Adrenal gland (tissue), 12 donors: Measurements from ENCODE around the gene DDR1. TPM values are rescaled to one million over a fixed set of nuclear protein-coding genes. Genes with fewer than 3 reads are reported as not detected.
A peak's percentile ranks its signal among the peaks of the same experiment; 100 is the strongest.

Experiments used
- DNase-seq, 7 donors: peaks; one replicate each; pipeline ENCODE4 v3.0.0-alpha.2; 2019 to 2020
- H3K27ac ChIP-seq, 5 donors: fragments of 200-600 bp; sonication (generic) in 4 of 5; 1 replicate in 3 of 5; 2 replicates in 2 of 5; pipeline versions ENCODE4 v1.5.1 to v1.8.0; 2016 to 2020; ENCODE audit warnings: mild to moderate bottlenecking in 1 of 5
- H3K27me3 ChIP-seq: fragments of 200-600 bp; 2 replicates; pipeline ENCODE4 v1.8.0; 2021
- H3K36me3 ChIP-seq, 2 donors: fragments of 200-600 bp; replicated peaks in 1 of 2; 1 replicate in 1 of 2; 2 replicates in 1 of 2; pipeline versions ENCODE4 v1.5.1 to v1.8.0; 2018 to 2022
- H3K4me1 ChIP-seq, 2 donors: fragments of 200-600 bp; replicated peaks in 1 of 2; 1 replicate in 1 of 2; 2 replicates in 1 of 2; pipeline versions ENCODE4 v1.5.1 to v1.8.0; 2018 to 2021
- H3K4me3 ChIP-seq, 4 donors: fragments of 200-600 bp; sonication (generic) in 3 of 4; one replicate each; pipeline ENCODE4 v1.5.1; 2016 to 2018
- H3K9me3 ChIP-seq, 3 donors: fragments of 200-600 bp; sonication (generic) in 1 of 3; replicated peaks in 1 of 3; 1 replicate in 2 of 3; 2 replicates in 1 of 3; pipeline versions ENCODE4 v1.5.1 to v1.8.0; 2016 to 2021
- CTCF ChIP-seq, 6 experiments: fragments of 450-650 bp in 4 of 6; fragments of 200-600 bp in 2 of 6; sonication (generic) in 1 of 6; IDR thresholded peaks; 1 replicate in 5 of 6; 2 replicates in 1 of 6; pipeline versions ENCODE4 v1.5.1 to v1.8.0; 2016 to 2021; ENCODE audit warnings: antibody characterized with exemption in 6 of 6, mild to moderate bottlenecking in 2 of 6, moderate library complexity in 1 of 6
- POLR2A ChIP-seq, 2 donors: fragments of 450-650 bp; IDR thresholded peaks; one replicate each; pipeline ENCODE4 v1.6.1; 2017; ENCODE audit warnings: antibody characterized with exemption in 2 of 2, mild to moderate bottlenecking in 2 of 2, moderate library complexity in 1 of 2
- WGBS, 4 donors: extraction: QIAGEN DNeasy Blood & Tissue Kit in 2 of 4; methylation state at CpG; one replicate each; pipeline versions ENCODE4 v1.1.5 to v1.1.7; 2013 to 2017; 5-methylcytosine and 5-hydroxymethylcytosine counted together
- intact Hi-C, 2 donors: fragments of 100-400 bp; cut with DNase I; formaldehyde crosslinking; loops; one replicate each; pipeline versions ENCODE4 v1.14.1 to v1.15.0; 2022 to 2023
- polyA plus RNA-seq, 3 donors: library from polyadenylated mRNA; stranded (reverse); fragments of 200-250 nt in 2 of 3; fragments of 350-450 nt in 1 of 3; fragmentation: Illumina TruSeq in 1 of 3; extraction: RNeasy Lipid Tissue Mini Kit (QIAGEN cat#74804) in 1 of 3; gene quantifications; one replicate each; pipeline ENCODE4 v1.2.3, GENCODE V29; 2013 to 2014
- total RNA-seq, 9 donors: library from RNA; depleted of rRNA in 4 of 9; stranded (reverse); fragments of >200 nt in 4 of 9; fragments of 120-200 nt in 1 of 9; fragmentation: NEBNext Ultra II Directional in 1 of 9; extraction: Animal tissue kit (Norgen Biotek cat#: 25700) in 1 of 9; gene quantifications; one replicate each; pipeline versions ENCODE4 v1.1.0 to v1.2.4, GENCODE V29; 2013 to 2023
- donor health status: healthy with polysubstance abuse.
- donor health status: Bipolar disorder and iron deficiency.
- donor health status: DM: yes; HTN: yes; CAD: no.
- donor health status: DM: no; HTN: no; CAD: no.
- donor health status: DM: no; HTN: no; CAD: no.
- donor health status: DM: yes; HTN: yes; CAD: no.

DDR1 gene
- total and polyA plus RNA-seq, 12 donors, result 18.0 to 239 (median 63.9) TPM

GRCh38 chr6:30836431-30836866, 47.9 kb upstream of the DDR1 start:
- no peaks in the 10 kb centered on the region for H3K9me3 ChIP-seq
- peaks cover 0 to 6% of the 10 kb centered on the region in 2 donors for H3K4me1 ChIP-seq
- H3K27me3 ChIP-seq, result no peaks in the 10 kb centered on the region
- H3K4me3 ChIP-seq, result no peak overlapping the region
- WGBS, 4 donors, result 31 to 57% (median 52%) methylated on average over 1 of the region's 1 CpG
- intact Hi-C loops, result no loop called here
- peak in 2 of 7 donors; percentile 38 to 52 for DNase-seq
- TF ChIP-seq POLR2A (IDR thresholded peaks at IDR 0.05) (no peak), CTCF (IDR thresholded peaks at IDR 0.05) (no peak)
- H3K27ac ChIP-seq, result no peak overlapping the region
- H3K36me3 ChIP-seq, result no peaks in the 10 kb centered on the region

GRCh38 chr6:30836957-30837356, 47.4 kb upstream of the DDR1 start:
- H3K4me3 ChIP-seq, result no peak overlapping the region
- no peaks in the 10 kb centered on the region for H3K9me3 ChIP-seq
- H3K4me1 ChIP-seq, result peaks cover 0 to 11% of the 10 kb centered on the region in 2 donors
- H3K27me3 ChIP-seq, result no peaks in the 10 kb centered on the region
- 60 to 71% (median 65%) methylated on average over 3 of the region's 3 CpGs for WGBS, 4 donors
- no peak overlapping the region for H3K27ac ChIP-seq
- no peak for DNase-seq
- intact Hi-C loops, result no loop called here
- H3K36me3 ChIP-seq, result no peaks in the 10 kb centered on the region
- TF ChIP-seq CTCF (IDR thresholded peaks at IDR 0.05) (no peak), POLR2A (IDR thresholded peaks at IDR 0.05) (no peak)

GRCh38 chr6:30837432-30837831, 46.9 kb upstream of the DDR1 start:
- Histone ChIP-seq H3K4me1 (peaks cover 0 to 15% of the 10 kb centered on the region in 2 donors), H3K9me3 (no peaks in the 10 kb centered on the region), H3K36me3 (no peaks in the 10 kb centered on the region), H3K27me3 (no peaks in the 10 kb centered on the region), H3K27ac (no peak overlapping the region), H3K4me3 (no peak overlapping the region)
- DNase-seq, result no peak
- intact Hi-C loops, result no loop called here
- 78 to 89% (median 79%) methylated on average over 6 of the region's 6 CpGs for WGBS, 4 donors
- no peak for TF ChIP-seq POLR2A (IDR thresholded peaks at IDR 0.05)
- TF ChIP-seq CTCF (IDR thresholded peaks at IDR 0.05), result no peak

- WGBS, 4 donors, result 22 to 79% (median 57%) methylated on average over 1 of the region's 1 CpG
- no peak for TF ChIP-seq POLR2A (IDR thresholded peaks at IDR 0.05)
- TF ChIP-seq CTCF (IDR thresholded peaks at IDR 0.05), result no peak
- Histone ChIP-seq H3K27ac (no peak overlapping the region), H3K27me3 (no peaks in the 10 kb centered on the region), H3K9me3 (no peaks in the 10 kb centered on the region), H3K4me1 (peaks cover 0 to 19% of the 10 kb centered on the region in 2 donors), H3K36me3 (no peaks in the 10 kb centered on the region), H3K4me3 (no peak overlapping the region)
- intact Hi-C loops, result no loop called here
- DNase-seq, result no peak
These were observed 46.4 kb upstream of the DDR1 start for GRCh38 chr6:30837870-30838269.
